Smooth muscle cell (in vitro differentiated cells): ENCODE measurements around the gene RAB18. TPM values are rescaled to one million over a fixed set of nuclear protein-coding genes. Genes with fewer than 3 reads are reported as not detected.

Source experiments
- DNase-seq: peaks from one replicate; lab custom pipeline; 2025; ENCODE audit not compliant: unreplicated experiment; lab: John Stamatoyannopoulos, UW
- H2AFZ ChIP-seq: fragments of 200-600 bp; sonication (generic); 2 replicates; pipeline ENCODE4 v1.6.0; 2016; ENCODE audit warnings: antibody characterized with exemption, low read depth, mild to moderate bottlenecking
- H3F3A ChIP-seq: fragments of 200-600 bp; sonication (generic); 2 replicates; pipeline ENCODE4 v1.6.0; 2017; ENCODE audit warnings: antibody characterized with exemption, low read depth
- H3K27ac ChIP-seq: fragments of 200-600 bp; sonication (generic); 2 replicates; pipeline ENCODE4 v1.5.1; 2016; ENCODE audit warnings: low read depth, mild to moderate bottlenecking
- H3K27me3 ChIP-seq: fragments of 200-600 bp; sonication (generic); 2 replicates; pipeline ENCODE4 v1.6.1; 2016; ENCODE audit warnings: low read depth, mild to moderate bottlenecking
- H3K36me3 ChIP-seq: fragments of 200-600 bp; sonication (generic); 2 replicates; pipeline ENCODE4 v1.5.1; 2016; ENCODE audit warnings: low read depth
- H3K4me1 ChIP-seq: fragments of 200-600 bp; sonication (generic); 2 replicates; pipeline ENCODE4 v1.5.1; 2016; ENCODE audit warnings: low read depth
- H3K4me2 ChIP-seq: fragments of 200-600 bp; sonication (generic); 2 replicates; pipeline ENCODE4 v1.6.0; 2016; ENCODE audit warnings: mild to moderate bottlenecking
- H3K4me3 ChIP-seq: fragments of 200-600 bp; sonication (generic); 2 replicates; pipeline ENCODE4 v1.5.1; 2016; ENCODE audit warnings: mild to moderate bottlenecking
- H3K79me2 ChIP-seq: fragments of 200-600 bp; sonication (generic); 2 replicates; pipeline ENCODE4 v1.6.0; 2016; ENCODE audit warnings: low read depth, mild to moderate bottlenecking
- H3K9ac ChIP-seq: fragments of 200-600 bp; sonication (generic); 2 replicates; pipeline ENCODE4 v1.6.0; 2016; ENCODE audit warnings: low read depth
- H3K9me3 ChIP-seq: fragments of 200-600 bp; sonication (generic); replicated peaks from 2 replicates; pipeline ENCODE4 v1.5.1; 2016; ENCODE audit warnings: low read depth
- H4K20me1 ChIP-seq: fragments of 200-600 bp; sonication (generic); 2 replicates; pipeline ENCODE4 v1.6.0; 2016; ENCODE audit warnings: low read depth
- CTCF ChIP-seq: fragments of 200-600 bp; sonication (generic); IDR thresholded peaks from 2 replicates; pipeline ENCODE4 v1.5.1; 2017; ENCODE audit warnings: borderline replicate concordance, mild to moderate bottlenecking, antibody characterized with exemption; ENCODE audit not compliant: insufficient read depth, poor library complexity, severe bottlenecking
- WGBS: methylation state at CpG from one replicate; pipeline ENCODE4 v1.1.7; 2016; ENCODE audit warnings: low lambda C conversion rate; 5-methylcytosine and 5-hydroxymethylcytosine counted together
- polyA plus RNA-seq: library from polyadenylated mRNA; unstranded; fragments of >200 nt; fragmentation: Nextera tagmentation; extraction: Ambion mirVana; gene quantifications from 2 replicates; pipeline ENCODE4 v1.2.1, GENCODE V29; 2016
- total RNA-seq: library from RNA; depleted of rRNA; stranded (reverse); fragments of >200 nt; gene quantifications from 2 replicates; pipeline ENCODE4 v1.2.3, GENCODE V29; 2014

Gene RAB18
- total and polyA plus RNA-seq, 2 experiments from 2014 or later: 64.1 to 122 TPM

GRCh38 chr10:27494116-27494805 is 9.8 kb upstream of the RAB18 start:
- TF ChIP-seq CTCF: no peak
- 78% methylated on average over 1 of the region's 1 CpG for WGBS
- Histone ChIP-seq H3K4me2 (no peak overlapping the region), H2AFZ (no peak overlapping the region), H3K9me3 (no peaks in the 10 kb centered on the region), H3K4me3 (no peak overlapping the region), H3K36me3 (no peaks in the 10 kb centered on the region), H3K27me3 (no peaks in the 10 kb centered on the region), H3K9ac (no peak overlapping the region), H3K79me2 (no peaks in the 10 kb centered on the region), H3K4me1 (no peaks in the 10 kb centered on the region), H3F3A (no peaks in the 10 kb centered on the region), H3K27ac (no peak overlapping the region), H4K20me1 (no peaks in the 10 kb centered on the region)
- no peak for DNase-seq

- H3K4me2 ChIP-seq: no peak overlapping the region
- no peaks in the 10 kb centered on the region for H3F3A ChIP-seq
- no peaks in the 10 kb centered on the region for H4K20me1 ChIP-seq
- no peak for TF ChIP-seq CTCF
- H2AFZ ChIP-seq: no peak overlapping the region
- H3K27ac ChIP-seq: no peak overlapping the region
- no peak overlapping the region for H3K9ac ChIP-seq
- no peaks in the 10 kb centered on the region for H3K27me3 ChIP-seq
- WGBS: 82% methylated on average over 4 of the region's 4 CpGs
- H3K4me1 ChIP-seq: no peaks in the 10 kb centered on the region
- H3K9me3 ChIP-seq: no peaks in the 10 kb centered on the region
- no peak overlapping the region for H3K4me3 ChIP-seq
- H3K79me2 ChIP-seq: no peaks in the 10 kb centered on the region
- DNase-seq: no peak
- H3K36me3 ChIP-seq: no peaks in the 10 kb centered on the region
Measured at GRCh38 chr10:27496137-27496536, 8.0 kb upstream of the RAB18 start.

DNA sequence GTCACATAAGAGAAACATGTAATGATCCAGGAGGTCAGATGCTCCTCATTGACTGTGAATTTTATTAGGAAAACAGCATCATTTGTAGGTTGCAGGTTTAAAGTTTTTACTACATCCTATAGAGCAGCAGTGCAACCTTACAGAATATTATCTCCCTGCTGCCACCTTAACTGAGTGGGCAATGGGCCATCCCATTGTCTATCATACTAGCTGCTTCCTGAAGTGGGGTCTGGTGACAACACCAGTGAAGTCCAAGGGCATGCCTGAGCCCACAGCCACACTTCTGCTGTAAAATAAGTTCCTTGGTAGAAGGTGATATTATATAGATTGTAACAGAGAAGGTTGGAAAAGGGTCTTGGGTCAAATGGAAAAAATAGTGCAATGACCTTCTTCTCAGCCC is 4.0 kb upstream of the RAB18 start:
- no peak for DNase-seq
- Histone ChIP-seq H3K9me3 (no peaks in the 10 kb centered on the region), H3F3A (no peaks in the 10 kb centered on the region), H3K36me3 (no peaks in the 10 kb centered on the region), H2AFZ (no peak overlapping the region), H3K9ac (no peak overlapping the region), H3K27me3 (no peaks in the 10 kb centered on the region), H3K27ac (no peak overlapping the region), H3K4me1 (peaks cover 3% of the 10 kb centered on the region), H3K4me2 (no peak overlapping the region), H3K4me3 (no peak overlapping the region), H4K20me1 (no peaks in the 10 kb centered on the region), H3K79me2 (peaks cover 10% of the 10 kb centered on the region)
- no peak for TF ChIP-seq CTCF

GRCh38 chr10:27500886-27501285 is 3.2 kb upstream of the RAB18 start:
- WGBS: 65% methylated on average over 5 of the region's 5 CpGs
- Histone ChIP-seq H3K27ac (peak overlapping the region; percentile 66), H3K4me2 (no peak overlapping the region), H2AFZ (no peak overlapping the region), H4K20me1 (peaks cover 6% of the 10 kb centered on the region), H3K9me3 (no peaks in the 10 kb centered on the region), H3K36me3 (no peaks in the 10 kb centered on the region), H3K4me3 (no peak overlapping the region), H3F3A (no peaks in the 10 kb centered on the region), H3K79me2 (peaks cover 18% of the 10 kb centered on the region), H3K9ac (no peak overlapping the region), H3K4me1 (peaks cover 11% of the 10 kb centered on the region), H3K27me3 (no peaks in the 10 kb centered on the region)
- no peak for DNase-seq
- no peak for TF ChIP-seq CTCF
